ENCODE measurements around the gene INTS2.
"Not testable (repeated sequence)": the region's sequence is repeated elsewhere in the genome, so short reads cannot be mapped to it uniquely, and the experiment has no call there.

The INTS2 gene

GRCh38 chr17:61942085-61942484, 14.3 kb upstream of the INTS2 start:
- Histone ChIP-seq H3K27ac (ENCODE audit: low read depth, low read length) (no peak overlapping the region), H3K36me3 (ENCODE audit: control insufficient read depth, insufficient read depth, low read length) (peaks cover 9% of the 10 kb centered on the region), H3K9ac (ENCODE audit: low read length) (no peak overlapping the region)

GRCh38 chr17:61928101-61928436, 287 bp upstream of the INTS2 start:
- Histone ChIP-seq H3K27me3 (ENCODE audit: control insufficient read depth, insufficient read depth, low read length) (no peaks in the 10 kb centered on the region), H3K4me3 (ENCODE audit: low read length) (peak overlapping the region; percentile 78), H3K9ac (ENCODE audit: low read length) (no peak overlapping the region), H3K4me1 (ENCODE audit: control insufficient read depth, insufficient read depth, low read length) (peaks cover 7% of the 10 kb centered on the region), H3K27ac (ENCODE audit: low read depth, low read length) (peak overlapping the region; percentile 73), H3K36me3 (ENCODE audit: control insufficient read depth, insufficient read depth, low read length) (no peaks in the 10 kb centered on the region)

More at GRCh38 chr17:61942085-61942484, 14.3 kb upstream of the INTS2 start:
- Histone ChIP-seq H3K4me3 (ENCODE audit: low read length) (no peak overlapping the region), H3K4me1 (ENCODE audit: control insufficient read depth, insufficient read depth, low read length) (no peaks in the 10 kb centered on the region), H3K27me3 (ENCODE audit: control insufficient read depth, insufficient read depth, low read length) (no peaks in the 10 kb centered on the region)

- Histone ChIP-seq H3K4me3 (ENCODE audit: low read length) (peak overlapping the region; percentile 78), H3K4me1 (ENCODE audit: control insufficient read depth, insufficient read depth, low read length) (peaks cover 7% of the 10 kb centered on the region), H3K27me3 (ENCODE audit: control insufficient read depth, insufficient read depth, low read length) (no peaks in the 10 kb centered on the region), H3K36me3 (ENCODE audit: control insufficient read depth, insufficient read depth, low read length) (no peaks in the 10 kb centered on the region), H3K27ac (ENCODE audit: low read depth, low read length) (peak overlapping the region; percentile 79), H3K9ac (ENCODE audit: low read length) (peak overlapping the region; percentile 71)
Measured at GRCh38 chr17:61926826-61927207, 965 bp downstream of the INTS2 start.

GRCh38 chr17:61915162-61915561, 12.6 kb downstream of the INTS2 start:
- H3K4me1 ChIP-seq (ENCODE audit: control insufficient read depth, insufficient read depth, low read length); H3K9ac ChIP-seq (ENCODE audit: low read length); H3K27me3 ChIP-seq (ENCODE audit: control insufficient read depth, insufficient read depth, low read length); H3K36me3 ChIP-seq (ENCODE audit: control insufficient read depth, insufficient read depth, low read length); H3K27ac ChIP-seq (ENCODE audit: low read depth, low read length); H3K4me3 ChIP-seq (ENCODE audit: low read length): not testable (repeated sequence)

GRCh38 chr17:61908292-61909037, 19.3 kb downstream of the INTS2 start:
- no peaks in the 10 kb centered on the region for H3K27me3 ChIP-seq (ENCODE audit: control insufficient read depth, insufficient read depth, low read length)
- no peak overlapping the region for H3K4me3 ChIP-seq (ENCODE audit: low read length)
- no peak overlapping the region for H3K27ac ChIP-seq (ENCODE audit: low read depth, low read length)
- H3K36me3 ChIP-seq (ENCODE audit: control insufficient read depth, insufficient read depth, low read length), result peaks cover 14% of the 10 kb centered on the region
- no peak overlapping the region for H3K9ac ChIP-seq (ENCODE audit: low read length)
- no peaks in the 10 kb centered on the region for H3K4me1 ChIP-seq (ENCODE audit: control insufficient read depth, insufficient read depth, low read length)

- Histone ChIP-seq H3K9ac (ENCODE audit: low read length) (no peak overlapping the region), H3K36me3 (ENCODE audit: control insufficient read depth, insufficient read depth, low read length) (peaks cover 14% of the 10 kb centered on the region), H3K4me1 (ENCODE audit: control insufficient read depth, insufficient read depth, low read length) (no peaks in the 10 kb centered on the region), H3K27me3 (ENCODE audit: control insufficient read depth, insufficient read depth, low read length) (no peaks in the 10 kb centered on the region), H3K27ac (ENCODE audit: low read depth, low read length) (no peak overlapping the region), H3K4me3 (ENCODE audit: low read length) (no peak overlapping the region)
Measured at GRCh38 chr17:61907361-61907760, 20.4 kb downstream of the INTS2 start.

- no peak overlapping the region for H3K27ac ChIP-seq (ENCODE audit: low read depth, low read length)
- H3K4me1 ChIP-seq (ENCODE audit: control insufficient read depth, insufficient read depth, low read length), result no peaks in the 10 kb centered on the region
- H3K36me3 ChIP-seq (ENCODE audit: control insufficient read depth, insufficient read depth, low read length), result peaks cover 5% of the 10 kb centered on the region
- no peak overlapping the region for H3K4me3 ChIP-seq (ENCODE audit: low read length)
- no peak overlapping the region for H3K9ac ChIP-seq (ENCODE audit: low read length)
- H3K27me3 ChIP-seq (ENCODE audit: control insufficient read depth, insufficient read depth, low read length), result no peaks in the 10 kb centered on the region
Measured at GRCh38 chr17:61904094-61904710, 23.6 kb downstream of the INTS2 start.

GRCh38 chr17:61903251-61903650, 24.5 kb downstream of the INTS2 start:
- no peaks in the 10 kb centered on the region for H3K4me1 ChIP-seq (ENCODE audit: control insufficient read depth, insufficient read depth, low read length)
- H3K36me3 ChIP-seq (ENCODE audit: control insufficient read depth, insufficient read depth, low read length), result peaks cover 5% of the 10 kb centered on the region
- no peak overlapping the region for H3K4me3 ChIP-seq (ENCODE audit: low read length)

GRCh38 chr17:61897548-61898180, 30.1 kb downstream of the INTS2 start:
- Histone ChIP-seq H3K36me3 (ENCODE audit: control insufficient read depth, insufficient read depth, low read length) (peaks cover 4% of the 10 kb centered on the region), H3K27me3 (ENCODE audit: control insufficient read depth, insufficient read depth, low read length) (no peaks in the 10 kb centered on the region), H3K27ac (ENCODE audit: low read depth, low read length) (no peak overlapping the region), H3K9ac (ENCODE audit: low read length) (no peak overlapping the region), H3K4me3 (ENCODE audit: low read length) (no peak overlapping the region), H3K4me1 (ENCODE audit: control insufficient read depth, insufficient read depth, low read length) (no peaks in the 10 kb centered on the region)

More at GRCh38 chr17:61903251-61903650, 24.5 kb downstream of the INTS2 start:
- H3K9ac ChIP-seq (ENCODE audit: low read length), result no peak overlapping the region
- no peaks in the 10 kb centered on the region for H3K27me3 ChIP-seq (ENCODE audit: control insufficient read depth, insufficient read depth, low read length)
- H3K27ac ChIP-seq (ENCODE audit: low read depth, low read length), result no peak overlapping the region

- Histone ChIP-seq H3K36me3 (ENCODE audit: control insufficient read depth, insufficient read depth, low read length) (peaks cover 3% of the 10 kb centered on the region), H3K9ac (ENCODE audit: low read length) (no peak overlapping the region), H3K4me1 (ENCODE audit: control insufficient read depth, insufficient read depth, low read length) (no peaks in the 10 kb centered on the region)
Measured at GRCh38 chr17:61895391-61895790, 32.4 kb downstream of the INTS2 start.

GRCh38 chr17:61894310-61894709, 33.5 kb downstream of the INTS2 start:
- H3K9ac ChIP-seq (ENCODE audit: low read length); H3K4me3 ChIP-seq (ENCODE audit: low read length); H3K36me3 ChIP-seq (ENCODE audit: control insufficient read depth, insufficient read depth, low read length); H3K4me1 ChIP-seq (ENCODE audit: control insufficient read depth, insufficient read depth, low read length); H3K27me3 ChIP-seq (ENCODE audit: control insufficient read depth, insufficient read depth, low read length); H3K27ac ChIP-seq (ENCODE audit: low read depth, low read length): not testable (repeated sequence)

More at GRCh38 chr17:61895391-61895790, 32.4 kb downstream of the INTS2 start:
- Histone ChIP-seq H3K4me3 (ENCODE audit: low read length) (no peak overlapping the region), H3K27ac (ENCODE audit: low read depth, low read length) (no peak overlapping the region), H3K27me3 (ENCODE audit: control insufficient read depth, insufficient read depth, low read length) (no peaks in the 10 kb centered on the region)

- H3K9ac ChIP-seq (ENCODE audit: low read length); H3K4me3 ChIP-seq (ENCODE audit: low read length); H3K27ac ChIP-seq (ENCODE audit: low read depth, low read length); H3K36me3 ChIP-seq (ENCODE audit: control insufficient read depth, insufficient read depth, low read length); H3K27me3 ChIP-seq (ENCODE audit: control insufficient read depth, insufficient read depth, low read length); H3K4me1 ChIP-seq (ENCODE audit: control insufficient read depth, insufficient read depth, low read length): not testable (repeated sequence)
Measured at GRCh38 chr17:61887733-61888132, 40.0 kb downstream of the INTS2 start.
